Suprapubic skin (tissue), 4 donors: ENCODE measurements around the gene CST3. TPM values are rescaled to one million over a fixed set of nuclear protein-coding genes. Genes with fewer than 3 reads are reported as not detected.

ENCODE experiments used
- DNase-seq, 2 donors: peaks; one replicate each; pipeline ENCODE4 v3.0.0-alpha.2; 2019; ENCODE audit warnings: low spot score in 2 of 2
- H3K27ac ChIP-seq: fragments of 200-600 bp; sonication (generic); one replicate; pipeline ENCODE4 v1.5.1; 2019
- H3K27me3 ChIP-seq: fragments of 200-600 bp; sonication (generic); one replicate; pipeline ENCODE4 v1.5.1; 2019
- H3K36me3 ChIP-seq: fragments of 200-600 bp; sonication (generic); one replicate; pipeline ENCODE4 v1.5.1; 2019
- H3K4me1 ChIP-seq: fragments of 200-600 bp; sonication (generic); one replicate; pipeline ENCODE4 v1.5.1; 2019
- H3K4me3 ChIP-seq: fragments of 200-600 bp; sonication (generic); one replicate; pipeline ENCODE4 v1.5.1; 2019; ENCODE audit warnings: mild to moderate bottlenecking
- H3K9me3 ChIP-seq: fragments of 200-600 bp; sonication (generic); one replicate; pipeline ENCODE4 v1.5.1; 2019
- EP300 ChIP-seq: sonication (generic); formaldehyde crosslinking; IDR thresholded peaks from one replicate; pipeline ENCODE4 v1.6.1; 2017; ENCODE audit warnings: antibody characterized with exemption
- POLR2A ChIP-seq, 2 donors: fragments of 450-650 bp; IDR thresholded peaks; one replicate each; pipeline ENCODE4 v1.6.1; 2017; ENCODE audit warnings: antibody characterized with exemption in 2 of 2, mild to moderate bottlenecking in 2 of 2, moderate library complexity in 2 of 2
- POLR2AphosphoS5 ChIP-seq, 3 donors: sonication (generic); formaldehyde crosslinking; IDR thresholded peaks; one replicate each; pipeline ENCODE4 v1.6.1; 2017; ENCODE audit warnings: antibody characterized with exemption in 3 of 3
- WGBS: methylation state at CpG from one replicate; pipeline ENCODE4 v1.1.5; 2018; 5-methylcytosine and 5-hydroxymethylcytosine counted together
- total RNA-seq, 4 donors: library from RNA; depleted of rRNA; stranded (reverse); fragments of >200 nt; gene quantifications; one replicate each; pipeline ENCODE4 v1.1.0, GENCODE V29; 2016
- TF ChIP-seq, protein P1 (sequence below), 2 donors: fragments of 200-600 bp in 1 of 2; fragments of 450-650 bp in 1 of 2; sonication (generic) in 1 of 2; IDR thresholded peaks; one replicate each; pipeline ENCODE4 v1.5.1; 2016 to 2019; ENCODE audit warnings: antibody characterized with exemption in 2 of 2, mild to moderate bottlenecking in 1 of 2, moderate library complexity in 1 of 2

CST3 gene
- total RNA-seq, 4 donors from 2014 or later: 258 to 476 (median 386) TPM

DNA sequence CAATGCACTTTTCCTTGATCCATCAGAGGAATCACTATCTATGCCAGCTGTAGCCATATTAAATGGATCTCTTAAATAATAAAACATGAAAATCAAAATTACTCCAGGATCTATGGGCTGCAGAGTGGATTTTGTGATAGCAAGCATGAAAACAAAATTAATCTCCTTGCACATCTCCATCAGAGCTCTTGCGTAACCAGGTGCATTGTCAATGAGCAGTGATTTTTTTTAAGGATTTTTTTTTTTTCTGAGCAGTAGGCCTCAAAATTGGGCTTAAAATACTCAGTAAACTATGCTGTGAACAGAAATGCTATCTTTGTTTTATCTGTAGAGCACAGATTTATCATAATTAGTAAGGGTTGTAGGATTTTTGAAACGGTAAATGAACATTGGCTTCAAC, 11.5 kb upstream of the CST3 start:
- no peak overlapping the region for H3K4me3 ChIP-seq
- DNase-seq: no peak
- H3K9me3 ChIP-seq: no peaks in the 10 kb centered on the region
- TF ChIP-seq EP300 (no peak), POLR2AphosphoS5 (IDR thresholded peaks at IDR 0.05) (no peak), POLR2A (IDR thresholded peaks at IDR 0.05) (no peak)
- TF ChIP-seq, protein P1, sequence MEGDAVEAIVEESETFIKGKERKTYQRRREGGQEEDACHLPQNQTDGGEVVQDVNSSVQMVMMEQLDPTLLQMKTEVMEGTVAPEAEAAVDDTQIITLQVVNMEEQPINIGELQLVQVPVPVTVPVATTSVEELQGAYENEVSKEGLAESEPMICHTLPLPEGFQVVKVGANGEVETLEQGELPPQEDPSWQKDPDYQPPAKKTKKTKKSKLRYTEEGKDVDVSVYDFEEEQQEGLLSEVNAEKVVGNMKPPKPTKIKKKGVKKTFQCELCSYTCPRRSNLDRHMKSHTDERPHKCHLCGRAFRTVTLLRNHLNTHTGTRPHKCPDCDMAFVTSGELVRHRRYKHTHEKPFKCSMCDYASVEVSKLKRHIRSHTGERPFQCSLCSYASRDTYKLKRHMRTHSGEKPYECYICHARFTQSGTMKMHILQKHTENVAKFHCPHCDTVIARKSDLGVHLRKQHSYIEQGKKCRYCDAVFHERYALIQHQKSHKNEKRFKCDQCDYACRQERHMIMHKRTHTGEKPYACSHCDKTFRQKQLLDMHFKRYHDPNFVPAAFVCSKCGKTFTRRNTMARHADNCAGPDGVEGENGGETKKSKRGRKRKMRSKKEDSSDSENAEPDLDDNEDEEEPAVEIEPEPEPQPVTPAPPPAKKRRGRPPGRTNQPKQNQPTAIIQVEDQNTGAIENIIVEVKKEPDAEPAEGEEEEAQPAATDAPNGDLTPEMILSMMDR (IDR thresholded peaks at IDR 0.05): no peak
- H3K4me1 ChIP-seq: peaks cover 13% of the 10 kb centered on the region
- H3K36me3 ChIP-seq: no peaks in the 10 kb centered on the region
- H3K27ac ChIP-seq: no peak overlapping the region
- WGBS: 91% methylated on average over 2 of the region's 2 CpGs
- no peaks in the 10 kb centered on the region for H3K27me3 ChIP-seq

DNA sequence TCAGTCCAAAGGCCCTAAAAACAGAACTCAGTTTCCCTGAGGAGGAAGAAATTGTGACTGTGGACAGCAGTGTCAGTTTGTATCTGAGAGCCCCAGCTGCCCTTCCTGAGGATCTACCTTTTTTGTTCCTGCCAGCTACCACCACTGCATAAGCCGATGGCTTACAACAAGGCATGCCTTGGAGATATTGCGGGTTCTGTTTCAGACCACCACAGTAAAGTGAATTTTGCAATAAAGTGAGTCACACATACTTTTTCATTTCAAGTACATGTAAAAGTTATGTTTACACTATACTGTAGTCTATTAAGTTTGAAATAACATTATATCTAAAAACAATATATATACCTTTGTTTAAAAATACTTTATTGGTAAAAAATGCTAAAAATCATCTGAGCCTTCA, 9.6 kb upstream of the CST3 start:
- no peak overlapping the region for H3K4me3 ChIP-seq
- no peaks in the 10 kb centered on the region for H3K9me3 ChIP-seq
- H3K36me3 ChIP-seq: no peaks in the 10 kb centered on the region
- WGBS: 89% methylated on average over 2 of the region's 2 CpGs
- DNase-seq: no peak
- H3K27me3 ChIP-seq: no peaks in the 10 kb centered on the region
- peaks cover 4% of the 10 kb centered on the region for H3K4me1 ChIP-seq
- TF ChIP-seq EP300 (no peak), POLR2AphosphoS5 (IDR thresholded peaks at IDR 0.05) (no peak), POLR2A (IDR thresholded peaks at IDR 0.05) (no peak)
- TF ChIP-seq, protein P1 (IDR thresholded peaks at IDR 0.05): no peak
- H3K27ac ChIP-seq: no peak overlapping the region

DNA sequence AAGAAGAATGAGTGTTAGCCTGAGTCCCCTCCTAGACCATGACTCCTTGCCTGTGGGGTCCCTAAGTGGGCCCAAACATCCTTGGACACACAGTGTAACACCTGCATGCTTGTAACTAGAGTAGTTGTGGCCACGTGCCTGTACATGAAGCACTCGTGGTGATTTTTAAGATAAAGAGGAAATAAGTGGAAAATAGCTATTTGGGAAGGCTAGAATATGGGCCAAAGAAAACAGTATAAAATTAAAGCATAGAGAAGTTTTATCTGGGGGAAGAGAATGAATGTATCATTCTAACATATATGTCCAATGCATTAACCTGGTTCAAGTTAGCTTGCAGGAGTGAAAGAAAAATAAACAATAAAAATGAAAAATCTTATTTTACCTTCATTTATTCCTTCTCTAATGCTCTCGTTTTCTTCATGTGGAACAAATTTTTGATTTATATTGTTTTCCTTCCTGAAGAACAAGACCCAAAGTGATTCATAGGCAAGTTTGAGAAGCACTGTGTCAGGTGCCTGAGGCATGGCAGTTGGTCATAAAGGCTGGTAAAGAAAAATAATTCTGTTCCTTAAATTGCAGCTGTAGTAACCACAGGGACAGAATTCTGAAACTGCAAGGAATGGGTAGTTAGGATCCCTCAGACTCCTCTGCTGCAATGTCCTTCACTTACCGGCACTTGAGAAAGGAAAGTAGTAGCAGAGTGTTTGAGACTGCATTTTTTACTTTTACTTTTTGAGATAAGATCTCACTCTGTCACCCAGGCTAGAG, 8.5 kb upstream of the CST3 start:
- H3K27ac ChIP-seq: no peak overlapping the region

GRCh38 chr20:23645575-23645974, 7.8 kb upstream of the CST3 start:
- Histone ChIP-seq H3K36me3 (no peaks in the 10 kb centered on the region), H3K4me1 (peaks cover 16% of the 10 kb centered on the region), H3K4me3 (no peak overlapping the region), H3K9me3 (no peaks in the 10 kb centered on the region), H3K27me3 (no peaks in the 10 kb centered on the region), H3K27ac (no peak overlapping the region)
- WGBS: 87% methylated on average over 1 of the region's 1 CpG
- TF ChIP-seq POLR2A (IDR thresholded peaks at IDR 0.05) (no peak), EP300 (no peak), POLR2AphosphoS5 (IDR thresholded peaks at IDR 0.05) (no peak)
- TF ChIP-seq, protein P1 (IDR thresholded peaks at IDR 0.05): no peak
- no peak for DNase-seq

More for the DNA sequence above, 8.5 kb upstream of the CST3 start:
- Histone ChIP-seq H3K9me3 (no peaks in the 10 kb centered on the region), H3K27me3 (no peaks in the 10 kb centered on the region), H3K4me3 (no peak overlapping the region), H3K36me3 (no peaks in the 10 kb centered on the region), H3K4me1 (peaks cover 15% of the 10 kb centered on the region)
- TF ChIP-seq POLR2A (IDR thresholded peaks at IDR 0.05): no peak
- no peak for TF ChIP-seq POLR2AphosphoS5 (IDR thresholded peaks at IDR 0.05)
- TF ChIP-seq EP300: no peak
- TF ChIP-seq, protein P1 (IDR thresholded peaks at IDR 0.05): no peak
- 58% methylated on average over 4 of the region's 4 CpGs for WGBS
- DNase-seq: no peak

DNA sequence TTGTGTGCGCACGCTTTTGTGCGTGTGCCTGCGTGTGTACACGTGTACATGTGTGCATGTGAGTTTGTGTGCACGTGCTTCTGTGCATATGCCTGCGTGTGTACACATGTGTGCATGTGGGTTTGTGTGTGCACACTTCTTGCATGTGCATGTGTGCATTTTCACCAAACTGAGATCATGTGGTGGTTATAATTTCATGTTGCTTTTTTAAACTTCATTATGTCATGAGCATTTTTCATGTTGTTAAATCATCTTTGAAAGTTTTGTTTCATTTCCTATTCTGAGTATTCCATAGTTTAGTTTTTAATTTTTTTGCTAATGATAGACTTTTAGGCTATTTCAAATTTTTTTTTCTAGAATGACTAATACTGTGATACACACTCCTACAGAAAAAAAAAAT, 6.4 kb upstream of the CST3 start:
- no peak overlapping the region for H3K27ac ChIP-seq
- DNase-seq: no peak
- H3K9me3 ChIP-seq: no peaks in the 10 kb centered on the region
- peaks cover 19% of the 10 kb centered on the region for H3K4me1 ChIP-seq
- H3K36me3 ChIP-seq: no peaks in the 10 kb centered on the region
- H3K4me3 ChIP-seq: no peak overlapping the region
- no peaks in the 10 kb centered on the region for H3K27me3 ChIP-seq
- TF ChIP-seq EP300 (no peak), POLR2A (IDR thresholded peaks at IDR 0.05) (no peak), POLR2AphosphoS5 (IDR thresholded peaks at IDR 0.05) (no peak)
- TF ChIP-seq, protein P1 (IDR thresholded peaks at IDR 0.05): no peak
- WGBS: 93% methylated on average over 7 of the region's 7 CpGs
